GM15510 (cell line): Measurements from ENCODE around the gene MFSD2B.

ENCODE experiments used
- POLR2A ChIP-seq: IDR thresholded peaks from 3 replicates; pipeline ENCODE4 v1.6.1; 2011; ENCODE audit warnings: borderline replicate concordance; ENCODE audit not compliant: insufficient read length; ENCODE audit errors: extremely low read depth

The MFSD2B gene

GRCh38 chr2:24016853-24017703 is 7.2 kb downstream of the MFSD2B start:
- TF ChIP-seq POLR2A: no peak

- TF ChIP-seq POLR2A: no peak
Observed at GRCh38 chr2:24017711-24018110, 7.8 kb downstream of the MFSD2B start.

GRCh38 chr2:24018241-24018640 is 8.4 kb downstream of the MFSD2B start:
- no peak for TF ChIP-seq POLR2A

GRCh38 chr2:24019729-24020128 is 9.8 kb downstream of the MFSD2B start:
- no peak for TF ChIP-seq POLR2A

GRCh38 chr2:24020244-24020643 is 10.4 kb downstream of the MFSD2B start:
- no peak for TF ChIP-seq POLR2A

- TF ChIP-seq POLR2A: no peak
Observed at GRCh38 chr2:24021122-24021998, 11.5 kb downstream of the MFSD2B start.

GRCh38 chr2:24022324-24022974 is 12.6 kb downstream of the MFSD2B start:
- TF ChIP-seq POLR2A: no peak

GRCh38 chr2:24022975-24023575 is 13.2 kb downstream of the MFSD2B start:
- no peak for TF ChIP-seq POLR2A

- TF ChIP-seq POLR2A: no peak
Observed at GRCh38 chr2:24024018-24024417, 14.1 kb downstream of the MFSD2B start.

- no peak for TF ChIP-seq POLR2A
Observed at GRCh38 chr2:24024996-24025663, 15.2 kb downstream of the MFSD2B start.

- TF ChIP-seq POLR2A: no peak
Observed at GRCh38 chr2:24026233-24026632, 16.3 kb downstream of the MFSD2B start.

GRCh38 chr2:24038786-24039499 is 29.1 kb downstream of the MFSD2B start:
- no peak for TF ChIP-seq POLR2A

GRCh38 chr2:24040511-24040910 is 30.6 kb downstream of the MFSD2B start:
- TF ChIP-seq POLR2A: no peak
